CD8-positive, alpha-beta memory T cell (primary cell): ENCODE results near the gene IKZF2. TPM values are rescaled to one million over a fixed set of nuclear protein-coding genes. Genes with fewer than 3 reads are reported as not detected.

Experiments used
- CTCF ChIA-PET: fragments of 350-600 bp; sonication (Branson Sonifier 250); formaldehyde crosslinking; loops from one replicate; lab custom pipeline; 2021; ENCODE audit warnings: antibody characterized with exemption; lab: Charles Lee
- POLR2A ChIA-PET: fragments of 350-600 bp; sonication (Branson Sonifier 250); formaldehyde crosslinking; loops from one replicate; lab custom pipeline; 2021; ENCODE audit warnings: antibody characterized with exemption; lab: Charles Lee
- DNase-seq, 5 donors: peaks; one replicate each; pipeline versions ENCODE4 v3.0.0 to v3.0.0-alpha.2; 2020 to 2022; ENCODE audit warnings: mixed read lengths in 1 of 5
- H3K27ac ChIP-seq: one replicate; pipeline ENCODE4 v1.7.0; 2013; ENCODE audit warnings: low read depth, mild to moderate bottlenecking, low read length, moderate library complexity
- H3K27me3 ChIP-seq: 2 replicates; pipeline ENCODE4 v1.7.0; 2013; ENCODE audit warnings: low read length, mild to moderate bottlenecking; ENCODE audit not compliant: insufficient read depth, poor library complexity, severe bottlenecking
- H3K36me3 ChIP-seq: 2 replicates; pipeline ENCODE4 v1.7.0; 2013; ENCODE audit warnings: mild to moderate bottlenecking, low read length, moderate library complexity; ENCODE audit not compliant: insufficient read depth
- H3K4me1 ChIP-seq: 2 replicates; pipeline ENCODE4 v1.7.0; 2013; ENCODE audit warnings: mild to moderate bottlenecking, low read length, moderate library complexity; ENCODE audit not compliant: insufficient read depth
- H3K4me3 ChIP-seq: 2 replicates; pipeline ENCODE4 v1.7.0; 2013; ENCODE audit warnings: mild to moderate bottlenecking, low read length
- H3K9me3 ChIP-seq: 2 replicates; pipeline ENCODE4 v1.7.0; 2013; ENCODE audit warnings: mild to moderate bottlenecking, low read length
- H3K27ac Mint-ChIP-seq, 8 donors: one replicate each; pipeline ENCODE4 v1.8.0; 2020 to 2021; ENCODE audit warnings: mixed read lengths in 8 of 8, mild to moderate bottlenecking in 6 of 8, inconsistent platforms in 3 of 8, moderate library complexity in 3 of 8
- H3K27me3 Mint-ChIP-seq, 2 donors: one replicate each; pipeline ENCODE4 v1.8.0; 2020 to 2021; ENCODE audit warnings: mixed read lengths in 2 of 2, mild to moderate bottlenecking in 1 of 2, moderate library complexity in 1 of 2
- H3K36me3 Mint-ChIP-seq, 3 donors: one replicate each; pipeline ENCODE4 v1.8.0; 2020 to 2021; ENCODE audit warnings: mixed read lengths in 3 of 3, inconsistent platforms in 1 of 3, mild to moderate bottlenecking in 1 of 3
- H3K4me1 Mint-ChIP-seq, 3 donors: one replicate each; pipeline ENCODE4 v1.8.0; 2020 to 2021; ENCODE audit warnings: mixed read lengths in 3 of 3, inconsistent platforms in 1 of 3, mild to moderate bottlenecking in 1 of 3
- H3K4me3 Mint-ChIP-seq, 7 donors: one replicate each; pipeline ENCODE4 v1.8.0; 2020 to 2021; ENCODE audit warnings: mixed read lengths in 7 of 7, mild to moderate bottlenecking in 6 of 7, moderate library complexity in 4 of 7, inconsistent platforms in 2 of 7
- H3K9me3 Mint-ChIP-seq, 5 donors: one replicate each; pipeline ENCODE4 v1.8.0; 2020 to 2022; ENCODE audit warnings: mixed read lengths in 5 of 5, mild to moderate bottlenecking in 3 of 5, moderate library complexity in 2 of 5, inconsistent platforms in 1 of 5
- polyA plus RNA-seq: library from polyadenylated mRNA; unstranded; fragments of 300-500 nt; fragmentation: Illumina TruSeq; gene quantifications from one replicate; pipeline ENCODE4 v1.2.3, GENCODE V29; 2021
- total RNA-seq, 2 experiments: library from RNA; stranded (reverse); gene quantifications; one replicate each; pipeline ENCODE4 v1.2.3, GENCODE V29; 2021

The IKZF2 gene
- total and polyA plus RNA-seq, 3 experiments from 2014 or later: 4.0 to 10.0 (median 8.9) TPM

GRCh38 chr2:213057977-213058376 is 93.4 kb downstream of the IKZF2 start:
- H3K27ac ChIP-seq: no peak overlapping the region
- ChIA-PET CTCF (no interaction called here), POLR2A (no interaction called here)
- no peaks in the 10 kb centered on the region for H3K4me1 ChIP-seq
- no peaks in the 10 kb centered on the region for H3K36me3 ChIP-seq
- Mint-ChIP-seq H3K9me3 (peaks cover 0 to 2% (median 0%) of the 10 kb centered on the region in 5 donors), H3K4me1 (peaks cover 4 to 28% (median 22%) of the 10 kb centered on the region in 3 donors), H3K27ac (peak overlapping the region in 6 of 8 donors; percentile 37 to 89 (median 62)), H3K4me3 (peak overlapping the region in 3 of 7 donors; percentile 49 to 54 (median 50)), H3K36me3 (peaks cover 0 to 14% (median 0%) of the 10 kb centered on the region in 3 donors), H3K27me3 (no peaks in the 10 kb centered on the region)
- H3K9me3 ChIP-seq: no peaks in the 10 kb centered on the region
- DNase-seq: no peak
- H3K27me3 ChIP-seq: no peaks in the 10 kb centered on the region
- no peak overlapping the region for H3K4me3 ChIP-seq

- H3K27ac ChIP-seq: no peak overlapping the region
- H3K27me3 Mint-ChIP-seq: no peaks in the 10 kb centered on the region
- H3K9me3 Mint-ChIP-seq: peaks cover 0 to 3% (median 0%) of the 10 kb centered on the region in 5 donors
- H3K27me3 ChIP-seq: no peaks in the 10 kb centered on the region
- H3K4me3 Mint-ChIP-seq: no peak overlapping the region
- ChIA-PET POLR2A (no interaction called here), CTCF (no interaction called here)
- H3K4me1 Mint-ChIP-seq: peaks cover 0 to 6% (median 5%) of the 10 kb centered on the region in 3 donors
- no peak for DNase-seq
- no peaks in the 10 kb centered on the region for H3K36me3 ChIP-seq
- H3K4me1 ChIP-seq: no peaks in the 10 kb centered on the region
- no peak overlapping the region for H3K27ac Mint-ChIP-seq
- H3K36me3 Mint-ChIP-seq: peaks cover 3 to 32% (median 26%) of the 10 kb centered on the region in 3 donors
- no peak overlapping the region for H3K4me3 ChIP-seq
- no peaks in the 10 kb centered on the region for H3K9me3 ChIP-seq
Observed at GRCh38 chr2:213046431-213046830, 105.0 kb downstream of the IKZF2 start.

- H3K4me1 Mint-ChIP-seq: peaks cover 0 to 7% (median 6%) of the 10 kb centered on the region in 3 donors
- H3K27me3 ChIP-seq: no peaks in the 10 kb centered on the region
- H3K27ac Mint-ChIP-seq: peak overlapping the region in 1 of 8 donors; percentile 17
- no peaks in the 10 kb centered on the region for H3K36me3 ChIP-seq
- H3K9me3 ChIP-seq: no peaks in the 10 kb centered on the region
- H3K4me3 ChIP-seq: no peak overlapping the region
- H3K36me3 Mint-ChIP-seq: peaks cover 3 to 29% (median 23%) of the 10 kb centered on the region in 3 donors
- DNase-seq: no peak
- no peak overlapping the region for H3K27ac ChIP-seq
- H3K27me3 Mint-ChIP-seq: no peaks in the 10 kb centered on the region
- peaks cover 0 to 3% (median 0%) of the 10 kb centered on the region in 5 donors for H3K9me3 Mint-ChIP-seq
- H3K4me3 Mint-ChIP-seq: no peak overlapping the region
- CTCF ChIA-PET: no interaction called here
- POLR2A ChIA-PET: no interaction called here
- H3K4me1 ChIP-seq: no peaks in the 10 kb centered on the region
Observed at GRCh38 chr2:213043566-213043965, 107.8 kb downstream of the IKZF2 start.

- no peak overlapping the region for H3K4me3 Mint-ChIP-seq
- no peak for DNase-seq
- H3K27me3 Mint-ChIP-seq: no peaks in the 10 kb centered on the region
- peaks cover 3 to 29% (median 20%) of the 10 kb centered on the region in 3 donors for H3K36me3 Mint-ChIP-seq
- peaks cover 9 to 20% (median 18%) of the 10 kb centered on the region in 3 donors for H3K4me1 Mint-ChIP-seq
- Histone ChIP-seq H3K27me3 (no peaks in the 10 kb centered on the region), H3K36me3 (no peaks in the 10 kb centered on the region), H3K27ac (no peak overlapping the region), H3K4me3 (no peak overlapping the region), H3K9me3 (no peaks in the 10 kb centered on the region), H3K4me1 (no peaks in the 10 kb centered on the region)
- POLR2A ChIA-PET: no interaction called here
- H3K9me3 Mint-ChIP-seq: peaks cover 0 to 3% (median 0%) of the 10 kb centered on the region in 5 donors
- CTCF ChIA-PET: no interaction called here
- H3K27ac Mint-ChIP-seq: peak overlapping the region in 3 of 8 donors; percentile 18 to 80 (median 26)
Observed at GRCh38 chr2:213042262-213042661, 109.2 kb downstream of the IKZF2 start.

- Histone ChIP-seq H3K4me1 (no peaks in the 10 kb centered on the region), H3K9me3 (no peaks in the 10 kb centered on the region), H3K27me3 (no peaks in the 10 kb centered on the region), H3K27ac (no peak overlapping the region), H3K4me3 (no peak overlapping the region), H3K36me3 (no peaks in the 10 kb centered on the region)
- H3K36me3 Mint-ChIP-seq: peaks cover 0 to 9% (median 0%) of the 10 kb centered on the region in 3 donors
- peaks cover 0 to 3% (median 0%) of the 10 kb centered on the region in 5 donors for H3K9me3 Mint-ChIP-seq
- H3K27me3 Mint-ChIP-seq: no peaks in the 10 kb centered on the region
- ChIA-PET CTCF (no interaction called here), POLR2A (no interaction called here)
- H3K4me3 Mint-ChIP-seq: peak overlapping the region in 1 of 7 donors; percentile 45
- H3K4me1 Mint-ChIP-seq: peaks cover 22 to 54% (median 47%) of the 10 kb centered on the region in 3 donors
- DNase-seq: no peak
- peak overlapping the region in 6 of 8 donors; percentile 20 to 96 (median 80) for H3K27ac Mint-ChIP-seq
Observed at GRCh38 chr2:213036836-213037235, 114.6 kb downstream of the IKZF2 start.

GRCh38 chr2:213034585-213034984 is 116.8 kb downstream of the IKZF2 start:
- ChIA-PET POLR2A (no interaction called here), CTCF (interaction anchor here (1.4 kb wide), 1 partner anchor 17 kb away, joined by 4 read pairs; no protein-coding TSS in a partner anchor)
- Histone ChIP-seq H3K36me3 (no peaks in the 10 kb centered on the region), H3K27ac (no peak overlapping the region), H3K9me3 (no peaks in the 10 kb centered on the region), H3K27me3 (no peaks in the 10 kb centered on the region), H3K4me3 (no peak overlapping the region), H3K4me1 (no peaks in the 10 kb centered on the region)
- DNase-seq: no peak
- Mint-ChIP-seq H3K36me3 (peaks cover 0 to 5% (median 5%) of the 10 kb centered on the region in 3 donors), H3K9me3 (peaks cover 0 to 2% (median 0%) of the 10 kb centered on the region in 5 donors), H3K4me1 (peaks cover 22 to 60% (median 49%) of the 10 kb centered on the region in 3 donors), H3K27ac (peak overlapping the region in 6 of 8 donors; percentile 62 to 89 (median 74)), H3K4me3 (peak overlapping the region in 4 of 7 donors; percentile 2 to 65 (median 46)), H3K27me3 (no peaks in the 10 kb centered on the region)

GRCh38 chr2:213032607-213033006 is 118.8 kb downstream of the IKZF2 start:
- POLR2A ChIA-PET: no interaction called here
- no peaks in the 10 kb centered on the region for H3K27me3 Mint-ChIP-seq

GRCh38 chr2:213022987-213023386 is 128.4 kb downstream of the IKZF2 start:
- H3K27ac ChIP-seq: no peak overlapping the region
- H3K4me1 Mint-ChIP-seq: peaks cover 6 to 29% (median 28%) of the 10 kb centered on the region in 3 donors
- H3K36me3 ChIP-seq: no peaks in the 10 kb centered on the region
- no peaks in the 10 kb centered on the region for H3K9me3 Mint-ChIP-seq
- H3K4me3 Mint-ChIP-seq: peak overlapping the region in 1 of 7 donors; percentile 60
- peaks cover 0 to 6% (median 4%) of the 10 kb centered on the region in 3 donors for H3K36me3 Mint-ChIP-seq
- H3K4me3 ChIP-seq: no peak overlapping the region
- no peaks in the 10 kb centered on the region for H3K27me3 Mint-ChIP-seq
- POLR2A ChIA-PET: no interaction called here
- H3K4me1 ChIP-seq: no peaks in the 10 kb centered on the region
- H3K9me3 ChIP-seq: no peaks in the 10 kb centered on the region
- CTCF ChIA-PET: no interaction called here
- no peaks in the 10 kb centered on the region for H3K27me3 ChIP-seq
- no peak for DNase-seq
- peak overlapping the region in 7 of 8 donors; percentile 5 to 82 (median 72) for H3K27ac Mint-ChIP-seq

More at GRCh38 chr2:213032607-213033006, 118.8 kb downstream of the IKZF2 start:
- peaks cover 0 to 5% (median 5%) of the 10 kb centered on the region in 3 donors for H3K36me3 Mint-ChIP-seq
- H3K4me3 ChIP-seq: no peak overlapping the region
- no peaks in the 10 kb centered on the region for H3K27me3 ChIP-seq
- no peak overlapping the region for H3K27ac ChIP-seq
- DNase-seq: no peak
- peak overlapping the region in 1 of 7 donors; percentile 17 for H3K4me3 Mint-ChIP-seq
- peaks cover 16 to 49% (median 40%) of the 10 kb centered on the region in 3 donors for H3K4me1 Mint-ChIP-seq
- H3K9me3 Mint-ChIP-seq: peaks cover 0 to 2% (median 0%) of the 10 kb centered on the region in 5 donors
- H3K4me1 ChIP-seq: no peaks in the 10 kb centered on the region
- H3K9me3 ChIP-seq: no peaks in the 10 kb centered on the region
- H3K27ac Mint-ChIP-seq: peak overlapping the region in 7 of 8 donors; percentile 20 to 73 (median 57)
- CTCF ChIA-PET: no interaction called here
- no peaks in the 10 kb centered on the region for H3K36me3 ChIP-seq
